Prostate gland (tissue), 2 donors: Measurements from ENCODE around the gene DGKI.

Experiments used
- CTCF ChIP-seq, 4 experiments: fragments of 200-600 bp in 2 of 4; fragments of 450-650 bp in 2 of 4; sonication (generic) in 2 of 4; IDR thresholded peaks; 1 replicate in 3 of 4; 2 replicates in 1 of 4; pipeline ENCODE4 v1.5.1; 2016 to 2019; ENCODE audit warnings: antibody characterized with exemption in 4 of 4, mild to moderate bottlenecking in 2 of 4, moderate library complexity in 2 of 4
- POLR2A ChIP-seq: fragments of 450-650 bp; IDR thresholded peaks from one replicate; pipeline ENCODE4 v1.6.1; 2016; ENCODE audit warnings: antibody characterized with exemption, mild to moderate bottlenecking
- POLR2AphosphoS5 ChIP-seq: sonication (generic); formaldehyde crosslinking; IDR thresholded peaks from one replicate; pipeline ENCODE4 v1.6.1; 2017; ENCODE audit warnings: antibody characterized with exemption

- TF ChIP-seq CTCF (IDR thresholded peaks at IDR 0.05): no peak
- no peak for TF ChIP-seq POLR2A
- no peak for TF ChIP-seq POLR2AphosphoS5
Observed at GRCh38 chr7:137661634-137662033, 185.1 kb downstream of the DGKI start.
